ENCODE measurements around the gene NAT9. TPM values are rescaled to one million over a fixed set of nuclear protein-coding genes. Genes with fewer than 3 reads are reported as not detected.

Gene NAT9
- total RNA-seq, 1 donor from 2014 or later = 37.6 TPM

DNA sequence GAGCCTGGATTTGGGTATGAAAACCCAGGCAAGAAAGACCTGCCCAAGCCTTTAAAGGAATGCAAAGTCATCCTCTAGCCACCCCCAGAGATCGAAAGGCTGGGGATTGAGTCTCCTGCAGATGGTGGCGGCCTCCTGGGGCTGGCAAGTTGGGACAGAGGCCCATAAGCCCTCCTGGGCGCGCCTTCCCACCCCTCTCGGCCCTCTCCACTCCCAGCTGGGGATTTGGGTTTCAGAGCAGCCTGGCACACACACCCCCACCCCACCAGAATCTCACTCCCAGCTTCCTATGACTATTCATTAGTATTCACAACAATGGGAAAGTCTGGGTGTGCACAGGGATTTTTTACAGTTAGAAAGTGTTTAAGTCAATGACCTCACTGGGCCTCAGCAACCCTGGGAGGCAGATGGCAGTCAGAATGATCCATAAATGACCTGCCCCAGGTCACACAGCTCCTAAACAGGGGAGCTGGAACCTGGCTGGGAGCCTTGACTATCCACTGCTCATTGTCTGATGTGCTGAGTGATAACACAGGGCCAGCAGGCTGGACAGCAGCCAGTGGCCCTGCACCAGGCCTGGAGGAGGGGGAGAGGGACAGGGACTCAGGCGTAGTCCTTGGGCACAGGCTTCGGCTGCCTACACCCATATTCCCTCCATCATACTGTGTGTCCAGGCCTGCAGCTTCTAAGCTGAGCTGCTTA, 15.6 kb downstream of the NAT9 start:
- DNase-seq = peak; percentile 33

DNA sequence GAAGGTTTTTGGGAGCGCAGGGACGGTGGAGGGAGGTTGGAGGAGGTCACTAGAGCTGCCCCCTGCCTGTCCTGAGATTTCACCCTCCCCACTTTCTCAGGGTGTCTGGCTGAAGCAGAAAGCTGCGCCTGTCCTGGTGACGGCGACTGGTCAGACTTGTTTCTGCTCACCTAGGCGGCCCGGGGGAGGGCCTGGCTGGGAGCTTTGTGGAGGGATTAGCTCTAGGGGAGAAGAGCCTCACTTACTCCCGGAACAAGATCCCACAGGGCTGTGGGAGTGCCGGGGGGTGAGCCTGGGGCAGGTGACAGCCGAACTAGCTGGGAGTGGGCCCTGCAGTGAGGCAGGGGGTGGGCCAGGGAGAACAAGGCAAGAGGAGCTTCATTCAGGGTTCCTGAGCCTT, 16.2 kb downstream of the NAT9 start:
- DNase-seq = no peak

DNA sequence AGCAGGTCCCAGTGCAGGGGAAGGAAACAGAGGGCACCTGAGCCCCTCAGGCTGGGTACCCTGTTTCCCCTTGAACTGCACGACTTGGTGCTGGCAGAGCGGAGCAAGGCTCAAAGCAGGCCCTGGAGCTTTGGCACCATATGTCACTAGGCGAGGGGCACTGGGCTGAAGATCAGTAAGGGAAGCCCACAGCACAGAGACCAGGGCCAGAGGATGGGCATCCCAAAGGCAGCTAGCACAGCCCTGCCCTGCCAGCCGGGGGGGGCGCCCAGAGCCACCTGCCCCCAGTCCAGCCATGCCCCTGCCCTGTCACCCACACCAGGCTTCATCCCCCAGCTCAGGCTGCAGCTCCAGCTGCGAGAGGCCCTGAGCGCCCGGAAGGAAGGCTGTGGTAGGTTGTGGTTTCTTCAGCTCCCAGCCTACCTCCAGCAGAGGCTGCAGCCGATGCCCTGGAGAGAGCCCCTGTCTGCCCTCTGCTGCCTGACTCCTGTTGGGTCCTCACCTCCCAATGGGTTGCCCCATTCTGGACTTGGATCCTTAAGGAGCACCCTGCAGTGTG, 16.8 kb downstream of the NAT9 start:
- no peak for DNase-seq

DNA sequence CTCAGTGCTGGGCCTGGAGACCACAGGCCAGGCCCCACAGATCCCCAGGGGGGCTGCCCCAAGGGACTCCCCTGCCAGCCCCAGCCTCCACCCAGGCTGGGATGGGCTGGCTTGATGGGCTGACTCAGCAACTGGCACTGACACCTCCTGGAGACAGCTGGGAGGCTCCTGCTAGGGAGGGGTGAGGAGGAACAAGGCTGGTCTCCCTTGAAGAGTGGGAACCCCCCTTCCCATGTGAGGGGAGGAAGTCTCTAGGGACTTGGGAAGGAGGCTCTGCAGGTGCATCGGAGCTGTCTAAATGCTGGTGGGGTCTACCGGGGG, 17.3 kb downstream of the NAT9 start:
- DNase-seq = no peak

DNA sequence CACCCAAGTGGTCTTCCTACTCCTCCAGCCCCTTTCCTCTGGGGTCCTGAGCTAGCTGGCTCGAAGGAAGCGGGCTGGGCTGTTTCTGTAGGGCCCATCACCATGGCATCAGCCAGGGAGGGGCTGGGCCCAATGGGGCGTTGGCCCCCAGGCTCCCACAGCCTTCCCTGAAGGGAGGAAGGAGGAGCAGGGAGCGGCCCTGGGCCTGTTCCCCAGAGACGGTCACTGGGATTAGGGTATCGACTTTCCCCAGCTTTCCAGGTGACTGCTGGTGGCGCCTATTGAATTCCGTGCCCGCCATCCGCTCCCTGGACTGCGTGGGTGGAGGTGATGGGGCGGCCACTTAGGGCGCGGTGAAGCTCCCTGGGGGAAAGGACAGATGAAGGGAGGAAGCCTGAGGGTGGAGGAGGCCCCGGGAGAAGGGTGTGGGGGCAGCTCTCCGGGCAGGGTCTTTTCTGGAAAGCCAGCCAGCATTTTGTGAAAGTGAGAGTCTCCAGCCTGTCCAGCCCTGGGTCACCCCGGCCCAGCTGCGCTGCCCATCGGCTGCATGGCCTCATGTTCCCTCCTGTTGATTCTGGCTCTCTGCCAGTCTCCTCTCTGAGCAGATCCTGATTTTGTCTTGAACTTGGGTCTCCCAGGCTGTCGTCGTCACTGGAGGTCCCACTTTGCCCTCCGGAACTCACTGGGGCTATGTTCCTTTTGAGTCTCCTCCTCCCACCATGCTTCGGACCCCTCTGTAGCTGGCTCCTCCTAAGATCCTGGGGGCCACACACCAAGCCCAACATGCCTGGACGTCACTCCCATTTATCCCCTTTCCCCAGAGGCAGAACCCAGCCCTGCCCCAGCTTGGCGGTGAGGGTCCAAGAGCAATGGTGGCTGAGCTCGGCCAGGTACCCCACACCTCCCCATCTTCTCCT, 18.0 kb downstream of the NAT9 start:
- DNase-seq = peak; percentile 48

DNA sequence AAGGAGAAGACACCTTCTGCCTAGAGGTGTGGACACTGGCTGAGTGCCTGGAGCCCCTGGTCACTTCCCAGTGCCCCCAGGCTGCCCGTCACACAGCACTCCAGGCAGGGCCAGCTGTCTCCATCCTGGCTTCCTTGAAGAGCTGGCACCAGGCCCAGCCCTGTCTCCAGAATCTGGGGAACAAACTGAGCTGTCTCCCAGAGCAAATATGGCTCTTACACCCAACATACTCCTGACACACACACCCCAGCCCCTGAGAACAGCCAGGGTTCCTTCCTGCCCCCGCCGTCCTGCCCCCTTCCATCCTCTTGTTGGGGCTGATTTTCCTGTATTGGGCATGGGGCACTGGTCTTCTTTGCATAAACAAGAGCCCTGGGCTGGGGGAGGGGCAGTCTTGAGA, 18.6 kb downstream of the NAT9 start:
- DNase-seq = peak; percentile 41

DNA sequence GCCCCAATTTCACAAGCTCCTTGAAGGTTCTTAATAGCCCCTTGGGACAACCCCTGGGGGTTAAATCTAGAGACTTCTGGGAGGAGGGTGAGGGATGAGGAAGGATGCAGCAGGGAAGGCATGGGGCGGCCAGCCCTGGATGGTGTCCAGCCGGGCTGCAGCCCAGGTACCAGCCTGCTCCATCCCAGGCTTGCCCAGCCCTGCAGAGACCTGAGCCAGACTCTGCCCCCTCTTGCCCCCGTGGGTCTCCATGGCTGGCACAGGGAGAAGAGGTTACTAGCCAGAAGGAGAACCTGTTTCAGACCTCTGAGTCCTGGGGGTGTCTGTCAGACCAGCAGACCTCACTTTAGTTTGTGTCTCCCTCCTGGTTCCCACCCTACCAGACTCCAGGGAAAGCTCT, 19.3 kb downstream of the NAT9 start:
- DNase-seq = no peak

DNA sequence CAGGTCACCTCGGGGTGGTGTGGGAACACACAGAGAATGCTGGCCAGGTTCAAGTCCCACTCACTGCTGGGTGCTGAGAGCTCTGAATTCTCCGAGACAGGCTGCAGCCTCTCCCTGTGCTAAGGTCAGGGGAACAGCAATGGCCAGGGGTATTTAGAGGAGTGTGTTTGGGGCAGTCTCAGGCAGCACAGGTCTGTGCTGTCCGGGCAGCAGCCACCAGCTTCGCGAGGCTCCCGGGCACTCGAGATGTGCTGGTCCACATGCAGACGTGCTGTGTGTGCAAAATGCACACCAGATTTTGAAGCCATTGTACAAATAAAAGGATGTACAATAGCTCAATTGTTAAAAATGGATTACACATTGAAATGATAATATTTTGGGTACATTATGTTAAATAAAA, 20.6 kb downstream of the NAT9 start:
- no peak for DNase-seq

DNA sequence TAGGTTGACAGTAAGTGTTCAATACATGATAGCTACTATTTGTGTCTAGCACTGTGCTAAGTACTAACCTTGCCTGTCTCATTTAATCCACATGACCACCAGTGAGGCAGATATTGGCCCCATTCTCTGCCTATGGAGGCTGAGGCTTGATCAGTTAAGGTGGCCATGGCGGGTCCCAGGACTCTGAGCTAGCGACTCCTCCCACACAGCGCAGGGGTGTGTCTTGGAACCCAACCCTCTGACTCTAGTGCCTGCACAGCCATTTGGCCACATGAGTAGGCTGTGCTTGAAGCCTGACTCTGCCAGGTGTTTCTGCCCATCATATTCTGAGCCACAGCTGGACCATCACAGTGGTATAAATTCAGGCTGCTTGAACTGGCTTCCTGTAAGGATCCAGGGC, 21.3 kb downstream of the NAT9 start:
- no peak for DNase-seq

DNA sequence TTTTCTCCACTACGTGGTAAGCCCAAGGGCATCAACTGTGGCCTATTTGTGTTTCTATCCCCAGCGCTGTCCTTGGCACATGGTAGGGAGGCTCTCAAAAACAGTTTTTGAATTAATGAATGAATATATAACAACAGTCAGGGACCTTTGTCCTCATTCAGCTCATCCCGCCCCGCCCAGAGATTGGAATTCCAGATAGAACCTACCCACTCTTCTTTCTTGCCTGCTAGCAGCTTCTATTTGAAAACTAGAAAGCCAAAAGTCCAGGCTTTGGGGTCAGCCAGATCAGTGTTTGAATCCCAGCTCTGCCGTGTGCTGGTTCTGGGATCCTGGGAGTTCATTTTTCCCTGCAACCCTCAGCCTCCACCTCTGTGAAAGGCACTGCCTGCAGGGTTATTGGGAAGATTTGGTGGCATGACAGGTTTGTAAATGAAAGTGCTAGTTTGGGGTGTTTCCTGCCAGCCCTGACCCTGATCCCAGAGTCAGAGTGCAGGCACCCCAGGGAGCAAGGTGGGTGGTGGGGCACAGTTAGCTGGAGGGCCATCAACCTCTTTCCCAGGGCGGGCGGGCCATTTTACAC, 23.2 kb downstream of the NAT9 start:
- DNase-seq = no peak

DNA sequence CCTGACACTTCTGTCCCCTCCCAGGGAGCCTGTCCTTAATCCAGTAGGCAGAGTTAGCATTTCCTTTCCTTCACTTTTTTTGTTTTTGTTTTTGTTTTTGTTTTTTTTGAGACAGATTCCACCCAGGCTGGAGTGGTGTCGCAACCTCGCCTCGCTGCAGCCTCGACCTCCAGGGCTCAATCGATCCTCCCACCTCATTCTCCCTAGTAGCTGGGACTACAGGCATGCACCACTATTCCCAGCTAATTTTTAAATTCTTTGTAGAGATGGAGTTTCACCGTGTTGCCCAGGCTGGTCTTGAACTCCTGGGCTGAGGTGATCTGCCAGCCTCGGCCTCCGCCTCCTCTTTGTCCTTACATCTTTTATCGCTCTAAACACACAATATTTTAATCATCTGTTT, 23.7 kb downstream of the NAT9 start:
- DNase-seq = no peak

DNA sequence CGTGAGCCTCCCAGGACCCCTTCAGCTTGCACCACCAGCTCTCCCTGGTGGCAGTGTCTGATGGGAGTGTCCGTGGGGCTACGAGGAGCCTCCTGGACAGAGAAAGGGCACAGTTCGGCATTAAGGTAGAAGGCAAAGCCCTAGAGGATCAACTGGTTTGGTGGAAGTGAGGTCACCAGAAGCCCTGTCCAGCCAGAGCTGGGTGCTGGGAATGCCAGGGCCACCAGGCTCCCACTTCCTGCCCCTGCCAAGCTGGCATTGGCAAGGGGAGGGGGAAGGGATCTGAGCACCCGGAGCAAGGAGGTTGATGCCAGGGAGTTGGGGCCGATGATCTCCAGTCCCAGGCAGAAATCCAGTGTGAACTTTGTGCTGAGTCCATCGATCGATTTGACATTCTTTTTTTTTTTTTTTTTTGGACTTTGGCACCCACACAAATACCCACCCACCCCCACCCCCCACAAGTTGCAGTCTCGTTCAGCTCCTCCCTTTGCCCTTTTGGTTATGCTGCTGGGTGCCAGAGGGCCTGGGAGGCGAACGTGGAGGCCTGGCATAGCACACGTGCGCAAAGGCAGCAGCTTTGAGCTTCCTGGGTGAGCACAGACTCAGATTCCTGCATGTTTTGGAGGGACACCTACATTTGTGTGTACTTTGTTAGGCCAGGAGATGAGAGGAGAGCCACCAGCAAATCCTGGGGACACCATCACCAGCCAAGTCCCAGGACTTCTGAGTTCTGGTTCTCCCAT, 25.6 kb downstream of the NAT9 start:
- DNase-seq = no peak

DNA sequence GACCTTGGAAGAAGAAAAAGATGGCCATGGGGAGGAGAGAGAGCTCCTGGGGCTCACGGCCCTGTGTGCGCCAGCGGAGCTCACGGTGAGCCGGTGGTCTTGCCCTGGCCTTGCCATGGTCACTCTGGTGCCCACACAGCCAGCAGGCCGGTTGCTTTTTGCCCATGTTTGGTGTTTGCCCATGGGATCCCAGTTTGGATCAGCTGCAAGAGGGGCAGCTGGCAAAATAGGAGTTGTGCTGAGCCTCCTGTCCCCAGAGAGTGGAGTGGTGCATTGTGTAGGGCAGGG, 26.2 kb downstream of the NAT9 start:
- DNase-seq = no peak

DNA sequence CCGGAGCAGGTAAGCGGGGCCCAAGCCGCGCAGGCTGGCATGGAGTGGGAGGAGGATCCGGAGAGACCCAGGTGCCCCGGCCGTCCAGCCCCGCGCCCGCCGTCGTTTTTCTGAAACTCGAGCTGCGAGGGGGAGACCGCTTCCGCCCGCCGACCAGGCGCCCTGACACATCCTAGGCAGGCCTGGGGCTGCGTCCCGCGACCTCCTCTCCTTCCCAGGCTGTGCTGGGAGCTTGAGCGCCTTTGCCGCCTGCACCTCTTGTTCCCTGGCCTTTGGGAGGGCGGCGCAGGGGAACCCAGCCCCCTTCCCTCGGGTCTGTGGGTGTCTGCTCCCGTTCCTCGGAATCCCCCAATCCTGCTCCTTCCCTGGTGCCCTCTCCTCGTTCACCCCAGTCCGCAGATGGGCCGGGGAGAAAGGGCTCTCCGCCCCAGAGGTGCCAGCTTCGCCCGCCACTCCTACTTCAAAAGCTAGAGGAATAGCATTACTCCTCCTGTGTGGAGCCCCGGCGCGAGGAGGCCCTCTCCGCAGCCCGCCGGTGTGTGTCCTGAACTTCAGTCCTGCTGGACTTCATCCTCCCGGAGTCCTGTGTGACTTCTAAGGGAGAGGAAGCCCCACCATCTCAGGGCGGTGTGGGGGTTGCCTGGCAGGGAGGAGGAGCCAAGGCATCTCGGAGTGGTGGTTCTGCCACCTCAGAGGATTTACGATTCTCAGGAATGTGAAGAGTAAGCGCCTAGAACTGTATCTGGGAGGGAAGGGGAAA, 26.7 kb downstream of the NAT9 start:
- no peak for DNase-seq

DNA sequence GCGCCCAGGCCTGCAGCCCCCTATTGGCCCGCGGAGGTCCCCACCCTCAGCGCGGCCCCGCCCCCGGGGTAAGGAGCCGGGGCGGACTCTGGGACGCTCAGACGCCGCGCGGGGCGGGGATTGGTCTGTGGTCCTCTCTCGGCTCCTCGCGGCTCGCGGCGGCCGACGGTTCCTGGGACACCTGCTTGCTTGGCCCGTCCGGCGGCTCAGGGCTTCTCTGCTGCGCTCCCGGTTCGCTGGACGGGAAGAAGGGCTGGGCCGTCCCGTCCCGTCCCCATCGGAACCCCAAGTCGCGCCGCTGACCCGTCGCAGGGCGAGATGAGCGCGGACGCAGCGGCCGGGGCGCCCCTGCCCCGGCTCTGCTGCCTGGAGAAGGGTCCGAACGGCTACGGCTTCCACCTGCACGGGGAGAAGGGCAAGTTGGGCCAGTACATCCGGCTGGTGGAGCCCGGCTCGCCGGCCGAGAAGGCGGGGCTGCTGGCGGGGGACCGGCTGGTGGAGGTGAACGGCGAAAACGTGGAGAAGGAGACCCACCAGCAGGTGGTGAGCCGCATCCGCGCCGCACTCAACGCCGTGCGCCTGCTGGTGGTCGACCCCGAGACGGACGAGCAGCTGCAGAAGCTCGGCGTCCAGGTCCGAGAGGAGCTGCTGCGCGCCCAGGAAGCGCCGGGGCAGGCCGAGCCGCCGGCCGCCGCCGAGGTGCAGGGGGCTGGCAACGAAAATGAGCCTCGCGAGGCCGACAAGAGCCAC, 27.4 kb downstream of the NAT9 start, which contains the start of gene NHERF1:
Gene NHERF1 (plus strand): TSS at position 100 of the 750 bp plus-strand sequence. CDS start 219 bp downstream, at position 319.
- DNase-seq = peak; percentile 92

DNA sequence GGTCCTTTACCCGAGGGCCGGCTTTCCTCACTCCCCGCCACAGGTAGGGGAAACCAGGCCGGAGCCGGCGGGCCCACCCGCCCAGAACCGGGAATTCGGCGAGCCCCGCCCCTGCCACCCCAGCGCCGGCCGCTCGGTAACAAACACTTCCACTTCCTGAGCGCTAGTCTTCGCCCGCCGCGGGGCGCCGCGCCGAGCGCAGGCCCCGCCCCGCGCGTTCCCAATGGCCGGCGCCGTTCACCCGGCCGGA, 27.9 kb downstream of the NAT9 start:
- DNase-seq = no peak

DNA sequence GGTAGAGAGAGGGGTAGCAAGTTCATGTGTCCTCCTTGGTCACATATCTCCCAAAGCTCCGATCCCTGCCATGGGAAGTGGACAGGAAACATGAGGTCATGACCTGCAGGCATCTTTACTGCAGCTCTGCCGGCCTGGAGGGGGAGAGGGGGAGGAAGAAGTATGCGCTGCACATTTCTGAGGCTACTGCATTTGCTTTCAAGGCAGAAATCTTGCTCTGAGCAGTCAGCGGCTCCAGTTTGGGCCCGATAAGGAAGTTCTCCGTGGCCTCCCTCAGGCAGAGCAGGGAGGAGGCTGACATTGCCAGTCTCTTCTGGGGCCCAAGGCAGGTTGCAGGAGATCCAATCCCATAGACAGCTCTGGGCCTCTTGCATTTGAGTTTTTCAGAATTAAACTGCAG, 29.2 kb downstream of the NAT9 start:
- DNase-seq = no peak

DNA sequence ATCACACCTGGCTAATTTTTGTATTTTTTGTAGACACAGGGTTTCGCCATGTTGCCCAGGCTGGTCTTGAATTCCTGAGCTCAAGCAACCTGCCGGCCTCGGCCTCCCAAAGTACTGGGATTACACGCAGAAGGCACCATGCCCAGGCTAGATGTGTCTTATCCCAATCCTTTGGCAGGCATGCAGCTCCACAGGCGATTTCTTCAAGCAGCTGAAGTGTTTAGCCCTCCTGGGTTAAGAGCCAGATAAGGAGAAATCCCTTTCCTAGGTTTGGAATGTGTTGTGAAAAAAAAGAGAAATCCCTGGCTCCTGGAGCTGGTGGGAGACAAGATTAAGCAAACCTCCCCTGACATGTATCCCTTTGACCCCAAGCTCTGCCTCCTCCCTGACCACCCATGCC, 29.8 kb downstream of the NAT9 start:
- no peak for DNase-seq

DNA sequence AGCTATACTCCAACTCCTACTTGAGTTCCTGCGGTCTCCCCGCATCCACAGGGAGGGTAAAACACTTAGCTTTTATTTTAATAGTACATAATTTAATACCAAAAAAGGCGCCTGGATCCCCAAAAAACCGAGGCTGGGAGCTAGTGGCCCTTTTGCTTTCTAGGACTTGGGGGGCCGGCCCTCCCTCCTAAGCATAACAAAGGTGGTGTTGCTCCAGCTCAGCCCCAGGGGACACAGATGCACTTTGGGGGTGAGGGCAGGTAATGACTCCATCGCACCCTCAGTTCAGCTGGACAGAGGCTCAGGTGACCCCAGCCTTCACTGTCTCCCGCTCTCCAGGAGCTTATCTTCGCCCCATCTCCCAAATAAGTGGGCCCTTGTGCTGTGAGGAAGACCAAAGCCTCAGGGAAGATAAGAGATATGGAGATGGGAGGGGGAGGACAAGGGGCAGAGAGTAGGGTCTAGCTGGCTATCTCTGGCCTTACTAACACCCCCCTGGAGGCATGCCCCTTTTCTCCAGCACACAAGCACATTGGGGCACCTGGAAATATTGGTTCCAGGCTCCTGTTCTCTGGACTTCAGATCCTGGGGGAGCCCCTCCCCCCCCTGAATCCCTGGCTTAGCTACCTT, 30.5 kb downstream of the NAT9 start:
- no peak for DNase-seq

DNA sequence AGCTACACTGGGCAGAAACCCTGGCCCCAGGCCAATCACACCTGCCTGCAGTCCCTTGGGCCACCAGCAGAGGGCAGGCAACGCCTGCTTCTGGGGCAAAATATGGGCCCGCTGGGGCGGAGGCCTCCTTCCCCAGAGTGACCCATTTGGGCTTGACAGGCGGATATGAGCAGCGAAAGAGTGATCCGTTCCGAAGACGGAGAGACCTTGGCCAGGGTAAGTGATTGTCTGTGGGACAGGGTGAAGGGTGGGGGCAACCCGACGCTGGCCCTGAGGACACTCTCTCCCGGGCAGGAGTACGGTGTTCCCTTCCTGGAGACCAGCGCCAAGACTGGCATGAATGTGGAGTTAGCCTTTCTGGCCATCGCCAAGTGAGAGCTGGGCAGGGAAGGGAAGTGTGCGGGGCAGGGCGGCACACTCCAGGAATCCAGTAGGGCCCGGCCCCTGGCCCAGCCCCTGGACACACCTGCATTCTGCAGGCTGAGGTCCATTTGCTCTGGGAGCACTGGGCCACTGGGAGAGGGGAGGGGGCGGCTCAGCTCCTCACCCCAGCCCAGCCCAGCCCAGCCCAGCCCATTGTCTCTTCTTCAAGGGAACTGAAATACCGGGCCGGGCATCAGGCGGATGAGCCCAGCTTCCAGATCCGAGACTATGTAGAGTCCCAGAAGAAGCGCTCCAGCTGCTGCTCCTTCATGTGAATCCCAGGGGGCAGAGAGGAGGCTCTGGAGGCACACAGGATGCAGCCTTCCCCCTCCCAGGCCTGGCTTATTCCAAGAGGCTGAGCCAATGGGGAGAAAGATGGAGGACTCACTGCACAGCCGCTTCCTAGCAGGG, 31.2 kb downstream of the NAT9 start:
- DNase-seq = peak; percentile 78

Data from dermis blood vessel endothelial cell (primary cell).